Measurements from ENCODE around the gene TLE4.

Gene TLE4

DNA sequence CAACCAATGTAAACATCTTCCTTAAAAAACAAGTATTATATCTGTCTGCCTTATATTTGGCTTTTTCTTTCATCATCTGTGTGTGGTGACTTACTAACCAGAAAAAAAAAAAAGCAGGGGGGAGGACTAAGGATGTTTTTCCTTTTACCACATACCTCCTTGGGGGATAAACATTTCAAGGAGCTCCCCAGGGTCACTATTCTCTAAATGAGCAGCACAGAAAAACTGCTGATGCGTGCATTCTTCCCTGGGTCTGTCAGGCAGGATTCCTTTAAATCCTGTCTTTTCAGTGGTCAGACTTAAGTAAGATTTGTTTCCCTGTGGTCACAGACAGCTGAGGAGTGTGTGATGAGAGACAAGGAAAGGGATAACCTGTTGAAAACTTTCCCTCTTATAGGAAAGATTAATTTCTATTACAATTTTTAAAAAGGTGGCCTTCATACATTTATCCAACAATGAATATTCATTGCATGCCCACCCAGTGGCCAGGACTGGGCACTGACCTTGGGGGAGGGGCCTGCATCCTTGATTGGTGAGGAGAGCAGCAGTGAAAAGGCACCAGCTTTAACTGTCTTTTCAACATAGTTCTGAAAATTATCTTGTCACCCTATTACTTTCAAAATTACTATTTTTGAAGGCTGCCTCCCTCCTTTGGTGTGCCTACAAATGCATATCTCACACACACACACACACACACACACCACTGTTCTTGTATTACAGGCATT, 123.1 kb downstream of the TLE4 start:
- peak; percentile 92 for DNase-seq

DNA sequence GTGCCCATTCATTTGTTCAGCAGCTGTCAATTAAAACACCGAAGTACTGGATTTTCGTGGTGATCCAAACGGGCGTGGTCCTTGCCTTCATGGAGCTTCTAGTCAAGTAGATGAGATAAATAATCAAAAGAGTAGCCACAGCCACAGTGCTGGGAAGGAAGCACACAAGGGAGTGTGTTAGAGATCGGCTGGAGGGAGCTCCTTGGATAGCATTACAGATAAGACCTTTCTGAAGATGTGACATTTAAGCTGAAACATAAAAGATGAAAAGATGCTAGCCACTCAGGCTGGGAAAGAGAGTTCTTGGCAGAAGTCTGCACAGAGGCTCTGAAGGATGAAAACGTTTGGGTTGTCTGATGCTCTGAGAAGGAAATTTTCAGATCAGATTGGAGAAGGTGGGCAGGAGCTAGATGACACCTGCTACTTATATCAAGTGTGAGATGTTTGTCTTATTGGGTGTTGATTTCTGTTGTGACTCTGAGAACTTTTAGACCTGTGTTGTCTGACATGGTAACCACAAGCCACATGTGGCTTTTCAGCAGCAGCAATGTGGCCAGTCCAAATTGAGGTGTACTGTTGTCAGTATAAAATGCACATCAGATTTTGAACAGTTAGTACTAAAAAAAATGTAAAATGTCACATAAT, 123.9 kb downstream of the TLE4 start:
- DNase-seq: no peak

DNA sequence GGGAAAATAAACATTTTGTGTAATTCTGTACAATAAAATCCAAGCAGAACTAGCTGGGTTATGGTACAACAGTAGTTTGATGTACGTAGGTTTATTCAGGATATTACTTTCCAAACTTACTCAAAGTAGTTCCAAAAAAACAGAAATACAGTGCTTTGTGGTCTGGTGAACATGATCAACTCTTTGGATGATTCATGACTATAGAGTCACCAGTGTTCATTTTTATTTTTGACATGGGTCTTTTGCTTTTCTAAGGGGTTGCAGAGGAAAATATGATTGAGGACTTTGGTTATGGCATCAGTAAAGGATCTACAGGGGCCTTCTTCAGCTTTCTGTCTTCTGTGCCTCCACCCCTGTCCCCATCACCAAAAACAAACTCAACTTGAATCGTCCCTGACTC, 127.2 kb downstream of the TLE4 start:
- DNase-seq: no peak

DNA sequence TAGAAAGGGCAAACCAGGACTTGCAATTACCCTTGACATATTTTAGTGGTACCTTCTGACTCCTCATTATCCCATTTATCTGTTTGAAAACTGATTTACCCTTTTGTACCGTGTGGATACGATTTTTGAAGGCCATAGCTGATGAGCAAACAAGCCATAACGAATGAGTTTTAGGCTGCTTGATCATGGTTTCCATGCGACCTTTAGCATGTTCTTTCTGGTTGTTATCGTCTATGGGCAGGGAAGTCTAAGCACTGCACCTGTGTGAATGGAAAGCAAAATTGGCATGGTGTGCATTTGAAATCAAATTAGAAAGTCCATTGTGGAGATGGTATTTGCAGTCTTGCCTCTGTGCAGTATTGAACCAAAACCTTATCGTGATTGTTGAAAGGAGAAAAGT, 127.7 kb downstream of the TLE4 start:
- DNase-seq: no peak

DNA sequence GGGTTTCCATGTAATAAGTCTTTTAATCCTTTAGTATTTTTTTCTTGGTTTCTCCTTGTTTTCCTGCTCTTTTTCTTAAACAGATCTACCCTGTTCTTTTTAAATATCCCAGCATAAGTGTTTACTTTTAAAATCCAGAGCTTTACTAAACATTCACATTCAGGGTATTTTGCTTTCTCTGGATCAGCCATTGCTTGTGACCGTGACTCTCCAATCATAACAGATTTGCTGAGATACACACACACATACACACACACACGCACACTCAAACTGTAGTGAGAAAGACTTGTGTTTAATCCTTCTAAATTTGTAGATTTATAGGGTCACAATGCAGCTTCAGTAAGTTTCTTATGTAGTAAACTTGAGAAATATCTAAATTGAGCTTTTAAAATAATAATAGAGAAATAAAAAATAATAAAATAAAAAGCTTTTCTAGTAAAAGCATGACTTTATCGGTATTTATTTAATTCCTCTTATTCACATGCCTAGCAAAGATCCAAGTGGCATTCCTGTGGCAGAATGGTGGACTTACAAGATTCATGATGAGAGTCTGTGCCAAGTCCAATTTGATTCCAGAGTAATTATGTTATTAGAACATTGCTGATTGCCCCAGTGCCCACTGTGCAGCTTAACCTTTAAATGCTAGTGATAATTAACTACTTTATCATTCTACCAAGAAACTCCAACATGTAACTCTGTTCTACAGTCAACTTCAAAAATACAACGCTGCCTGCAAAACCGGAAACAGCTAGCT, 129.0 kb downstream of the TLE4 start:
- DNase-seq: no peak

DNA sequence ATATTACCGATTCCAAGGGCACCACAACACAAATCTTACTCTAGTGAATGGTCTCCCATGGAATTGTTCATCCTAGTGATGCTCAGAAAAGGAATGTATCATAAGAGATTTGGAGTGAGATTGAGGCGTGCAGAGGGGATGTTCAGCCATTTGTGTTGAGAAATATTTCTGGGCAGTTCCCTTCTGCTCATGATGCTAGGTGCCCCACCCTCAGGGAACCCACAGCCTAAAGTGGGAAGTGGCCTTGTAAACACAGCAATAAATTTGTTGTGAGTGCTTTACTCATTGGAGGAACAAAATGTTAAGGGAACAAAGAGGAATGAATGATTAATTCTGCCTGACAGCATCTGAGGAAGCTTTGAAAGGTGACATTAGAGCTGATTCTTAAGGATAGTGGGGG, 129.9 kb downstream of the TLE4 start:
- peak; percentile 53 for DNase-seq

DNA sequence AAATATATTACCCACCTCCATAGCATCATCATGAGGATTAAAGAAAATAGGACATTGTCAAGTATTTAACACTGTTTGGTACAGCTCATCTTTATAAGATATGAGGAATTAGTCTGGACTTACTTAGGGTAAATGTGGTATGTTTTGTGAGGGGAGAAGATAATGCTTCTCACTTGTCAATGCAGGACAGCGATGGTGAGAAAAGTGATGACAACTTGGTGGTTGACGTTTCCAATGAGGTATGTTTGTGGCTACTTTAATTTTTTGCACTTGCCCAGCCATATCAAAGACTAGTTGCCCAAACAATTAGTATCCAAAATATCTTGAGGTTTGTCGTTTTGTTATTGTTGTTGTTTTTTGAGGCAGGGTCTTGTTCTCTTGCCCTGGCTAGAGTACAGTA, 133.9 kb downstream of the TLE4 start:
- no peak for DNase-seq

DNA sequence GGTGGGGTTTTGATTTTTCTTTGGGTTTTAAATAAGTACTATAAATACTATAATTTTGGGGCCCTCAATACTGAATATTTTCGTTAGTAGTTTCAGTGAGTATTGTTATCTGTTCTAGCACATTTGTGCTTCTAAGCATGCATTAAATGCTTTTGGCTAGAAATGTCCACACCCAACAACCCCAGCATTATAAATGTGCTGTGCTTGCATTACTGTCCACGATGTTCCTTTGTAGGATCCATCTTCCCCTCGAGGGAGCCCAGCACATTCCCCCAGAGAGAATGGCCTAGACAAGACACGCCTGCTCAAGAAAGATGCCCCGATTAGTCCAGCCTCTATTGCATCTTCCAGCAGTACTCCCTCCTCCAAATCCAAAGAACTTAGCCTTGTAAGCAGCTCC, 134.7 kb downstream of the TLE4 start:
- DNase-seq: no peak

DNA sequence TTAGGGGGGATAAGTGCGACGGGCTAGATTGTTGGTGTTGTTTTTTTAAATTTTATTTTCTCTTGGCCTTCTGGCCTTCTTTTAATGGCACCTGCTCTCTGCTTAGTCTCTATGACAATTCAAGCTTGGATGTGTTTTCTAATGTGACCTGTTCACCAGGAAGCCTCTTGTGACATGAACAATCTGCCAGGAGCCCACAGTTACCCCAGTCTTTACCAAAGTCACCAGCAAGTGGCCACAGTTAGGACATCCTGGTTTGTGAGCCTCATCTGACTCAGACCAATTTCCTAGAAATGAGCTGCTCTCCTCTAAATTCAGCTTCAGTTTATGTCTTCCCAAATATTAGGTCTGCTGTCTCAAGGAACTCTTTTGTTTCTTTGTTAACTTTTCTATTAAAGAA, 135.8 kb downstream of the TLE4 start:
- no peak for DNase-seq

DNA sequence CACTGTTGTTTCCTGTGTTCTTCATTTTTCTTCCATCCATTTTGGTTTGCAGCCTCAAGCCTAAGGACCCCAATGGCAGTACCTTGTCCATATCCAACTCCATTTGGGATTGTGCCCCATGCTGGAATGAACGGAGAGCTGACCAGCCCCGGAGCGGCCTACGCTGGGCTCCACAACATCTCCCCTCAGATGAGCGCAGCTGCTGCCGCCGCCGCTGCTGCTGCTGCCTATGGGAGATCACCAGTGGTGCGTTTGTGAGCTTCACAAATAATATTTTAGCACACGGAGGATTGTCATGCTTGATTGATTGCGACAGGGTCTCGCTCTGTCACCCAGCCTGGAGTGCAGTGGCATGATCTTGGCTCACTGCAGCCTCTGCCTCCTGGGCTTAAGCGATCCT, 136.8 kb downstream of the TLE4 start:
- no peak for DNase-seq

DNA sequence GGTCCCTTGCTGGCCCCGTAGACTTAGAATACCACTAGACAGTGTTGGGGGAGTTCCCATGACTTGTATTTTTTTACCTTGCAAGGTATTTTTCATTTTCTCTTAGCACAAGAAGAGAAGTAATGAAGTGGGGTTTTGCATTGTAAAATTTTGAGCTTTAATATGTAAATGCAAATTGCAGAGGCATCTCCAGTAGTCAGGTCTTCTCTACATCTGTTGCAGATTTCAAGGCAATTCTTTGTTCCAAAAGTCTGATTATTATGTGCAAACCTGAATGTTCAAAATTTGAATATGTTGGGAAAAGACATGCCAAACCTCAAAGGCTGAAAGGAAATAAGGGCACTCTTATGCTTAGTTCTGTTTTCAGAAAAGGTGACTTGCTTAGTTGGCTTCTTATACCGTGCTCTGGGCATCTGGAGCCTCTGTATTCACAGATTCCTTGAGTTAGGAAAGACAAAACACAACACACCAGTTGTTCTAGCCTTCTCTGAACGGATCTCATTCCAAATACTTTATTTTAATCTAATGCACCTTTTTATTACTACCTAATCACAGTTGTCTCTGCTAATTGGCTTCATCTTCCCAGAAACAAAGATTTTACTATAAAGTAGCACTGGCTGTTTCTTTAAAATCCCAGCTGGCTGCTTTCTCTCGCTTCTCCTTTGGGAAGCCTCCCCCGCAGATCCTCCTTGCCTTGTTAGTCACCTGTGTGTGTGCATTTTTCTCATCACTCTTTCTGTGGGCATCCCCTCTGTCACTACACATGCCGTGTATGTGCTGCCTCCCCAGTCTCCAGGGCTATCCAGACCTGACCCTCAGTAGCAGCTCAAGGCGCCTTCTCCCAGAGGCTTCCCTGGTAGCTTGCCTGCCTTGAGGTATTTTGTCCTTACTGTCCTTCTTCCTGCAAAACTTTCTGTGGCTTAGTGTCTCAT, 138.2 kb downstream of the TLE4 start:
- DNase-seq: no peak

DNA sequence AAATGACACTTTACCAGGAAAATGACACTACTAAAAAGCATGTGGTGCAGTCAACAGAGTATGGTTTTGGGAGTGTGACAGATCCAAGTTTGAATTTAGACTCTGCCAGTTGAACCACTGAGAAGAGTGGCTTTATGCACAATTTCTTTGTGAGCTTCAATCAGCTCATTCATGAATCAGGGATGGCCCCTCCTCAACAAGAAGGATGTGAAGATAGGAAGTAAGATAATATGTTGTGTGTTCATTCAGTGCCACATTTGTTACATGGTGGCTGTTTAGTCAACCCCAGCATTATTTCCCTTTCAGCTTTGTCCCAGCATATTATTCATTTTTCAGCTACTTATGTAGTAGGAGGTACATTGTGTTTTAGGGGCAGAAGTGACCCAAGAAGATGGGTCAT, 140.1 kb downstream of the TLE4 start:
- no peak for DNase-seq

DNA sequence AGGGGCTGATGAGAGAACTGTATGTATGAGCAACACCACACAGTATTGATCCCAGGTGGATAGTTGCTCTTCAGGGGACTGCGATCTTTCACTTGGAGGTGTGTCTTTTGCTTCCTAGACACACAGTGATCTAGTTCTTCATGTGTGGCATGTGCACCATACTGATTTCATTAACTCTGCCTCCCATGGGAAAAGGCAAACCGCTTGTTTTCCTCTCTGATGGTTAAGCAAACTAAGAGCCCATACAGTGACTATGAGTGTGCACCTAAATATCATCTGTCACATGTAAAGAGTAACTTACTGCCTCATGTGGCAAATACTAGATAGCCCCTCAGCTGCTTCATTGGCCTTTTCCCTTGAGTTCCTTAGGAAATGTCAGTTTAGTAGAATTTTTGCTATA, 147.3 kb downstream of the TLE4 start:
- DNase-seq: no peak

DNA sequence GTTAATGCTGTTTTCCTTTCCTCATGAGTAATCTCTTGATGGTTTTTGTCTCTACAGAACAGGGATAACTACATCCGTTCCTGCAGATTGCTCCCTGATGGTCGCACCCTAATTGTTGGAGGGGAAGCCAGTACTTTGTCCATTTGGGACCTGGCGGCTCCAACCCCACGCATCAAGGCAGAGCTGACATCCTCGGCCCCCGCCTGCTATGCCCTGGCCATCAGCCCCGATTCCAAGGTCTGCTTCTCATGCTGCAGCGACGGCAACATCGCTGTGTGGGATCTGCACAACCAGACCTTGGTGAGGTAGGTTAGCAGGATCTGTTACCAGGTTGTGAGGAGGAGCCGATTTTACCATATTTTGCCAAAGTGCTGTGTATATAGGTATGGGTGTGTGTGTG, 148.2 kb downstream of the TLE4 start:
- DNase-seq: no peak

DNA sequence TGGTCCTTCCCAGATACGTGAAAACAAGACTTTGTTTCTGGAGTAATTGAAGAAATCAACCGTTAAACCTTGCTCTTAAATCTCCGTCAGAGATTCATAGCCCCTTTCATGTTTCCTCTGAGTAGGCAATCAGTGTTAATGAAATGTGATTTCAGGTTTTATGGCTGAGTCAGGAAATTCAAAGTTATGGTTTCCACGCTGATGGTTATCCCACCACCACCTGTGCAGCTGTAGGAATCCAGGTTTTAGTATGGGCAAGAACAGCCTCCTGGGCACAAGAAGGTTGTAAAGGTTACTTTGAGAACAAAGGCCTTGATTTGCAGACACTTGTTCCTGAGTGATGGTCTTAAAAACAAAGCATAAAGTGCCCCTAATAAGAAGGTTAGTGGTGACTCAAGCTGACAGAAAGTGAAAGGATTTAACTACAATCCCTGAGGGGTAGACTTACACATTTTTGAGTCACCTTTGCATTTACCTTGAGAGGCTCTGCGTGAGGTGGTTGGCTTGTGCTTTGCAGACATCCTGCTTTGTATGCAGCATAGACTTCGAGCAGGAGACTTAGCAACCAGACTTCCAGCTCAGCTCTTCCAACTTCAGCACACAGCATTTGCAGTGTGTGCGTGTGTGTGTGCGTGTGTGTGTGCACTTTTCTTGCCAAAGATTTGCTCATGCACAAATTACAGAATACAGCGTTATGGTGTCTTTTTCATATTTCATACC, 159.6 kb downstream of the TLE4 start:
- DNase-seq: no peak

DNA sequence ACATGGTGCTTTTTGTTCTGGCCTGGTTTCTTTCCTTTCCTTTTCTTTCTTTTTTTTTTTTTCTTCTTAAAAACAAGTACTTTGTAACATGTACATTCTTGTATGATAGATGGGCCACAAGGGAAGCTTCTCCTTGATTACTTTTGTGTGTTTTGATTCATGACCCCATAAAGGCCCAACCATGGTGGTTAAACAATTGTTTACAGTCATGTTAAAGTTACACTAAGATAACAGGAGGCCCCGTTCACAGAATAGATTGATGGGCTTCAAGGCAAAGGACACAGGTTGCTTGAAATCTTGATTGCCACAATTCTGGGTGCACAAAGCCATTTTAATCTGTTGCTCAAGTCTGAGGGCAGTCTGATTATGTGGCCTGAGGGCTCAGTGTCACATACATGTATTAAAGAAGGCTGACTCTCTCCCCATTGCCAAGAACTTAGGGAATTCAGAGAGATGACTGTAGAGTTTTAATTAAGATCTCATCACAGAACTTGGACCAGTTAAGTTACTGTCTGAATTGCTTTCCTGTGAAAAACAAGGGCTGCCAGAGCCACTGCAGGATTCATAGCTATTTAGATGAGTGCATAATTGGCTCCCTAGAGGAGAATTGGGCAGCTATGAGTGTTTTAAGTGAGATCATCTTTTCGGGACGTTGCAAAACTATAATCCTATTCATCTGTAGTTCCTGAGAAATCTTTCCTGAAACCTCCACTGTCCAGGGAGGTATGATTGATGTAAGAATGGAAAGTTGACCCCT, 163.4 kb downstream of the TLE4 start:
- DNase-seq: no peak

DNA sequence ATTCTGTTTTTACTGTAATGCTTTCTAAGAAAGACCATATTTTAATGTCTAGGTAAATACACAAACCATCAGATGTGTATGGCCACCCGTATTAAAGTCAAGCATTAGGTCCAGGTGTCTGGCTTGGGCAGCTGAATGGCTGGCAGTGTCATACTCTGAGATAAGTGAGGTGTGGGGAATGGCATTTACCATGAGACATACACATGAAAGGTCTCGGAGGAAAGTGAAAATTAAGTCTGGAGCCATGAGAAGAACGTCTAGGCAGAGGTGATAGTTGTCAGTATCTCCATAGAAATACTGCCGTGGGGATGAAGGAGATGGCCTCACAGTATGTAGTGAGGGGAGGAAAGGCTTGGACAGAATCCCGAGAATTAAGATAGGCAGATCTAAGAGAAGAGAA, 164.3 kb downstream of the TLE4 start:
- DNase-seq: no peak

DNA sequence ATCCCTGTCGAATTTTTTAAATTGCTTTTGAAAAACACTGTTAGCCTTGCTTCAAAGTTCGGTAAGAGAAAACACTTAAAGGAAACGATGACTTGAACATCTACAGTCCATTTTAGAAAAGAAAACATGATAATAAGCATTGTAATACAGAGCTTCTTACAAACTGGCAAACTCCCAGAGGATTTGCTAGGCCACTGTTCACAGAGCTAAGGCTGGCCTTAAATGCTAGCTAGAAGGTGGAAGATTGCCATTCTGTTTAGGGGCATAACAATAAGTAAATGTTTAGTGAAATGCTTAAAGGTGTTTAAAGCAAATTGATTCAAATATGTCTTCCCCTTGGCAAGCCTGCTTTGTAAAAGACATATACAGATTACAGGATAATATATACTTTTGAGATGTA, 169.6 kb downstream of the TLE4 start:
- DNase-seq: no peak

DNA sequence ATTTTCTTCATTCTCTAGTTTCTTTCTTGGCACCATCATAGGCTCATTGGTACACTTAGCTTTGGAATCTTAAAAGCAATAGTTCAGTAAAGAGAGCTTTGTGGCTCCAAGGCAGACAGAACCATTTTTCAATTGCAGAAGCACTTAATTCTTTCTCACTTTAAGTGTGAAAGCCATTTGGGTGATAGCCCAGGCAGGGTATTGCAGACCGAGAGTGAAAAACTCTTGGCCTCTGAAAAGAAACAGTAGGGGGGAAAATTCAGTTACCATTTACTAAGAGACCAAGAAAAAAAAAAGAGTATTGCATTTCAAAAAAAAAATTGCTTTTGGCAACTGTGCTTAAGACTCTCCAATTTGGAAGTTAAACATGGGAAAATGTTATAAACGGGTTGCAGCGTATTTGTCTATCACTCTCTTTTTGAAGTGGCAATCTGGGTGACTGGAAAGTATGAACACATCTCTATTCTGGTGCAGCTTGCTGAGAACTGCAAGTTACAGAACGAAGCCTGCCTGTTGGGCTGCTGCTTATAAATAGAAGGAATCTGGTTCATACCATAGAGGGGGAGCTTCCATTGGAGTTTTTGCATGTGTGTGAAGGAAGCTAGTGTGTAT, 170.5 kb downstream of the TLE4 start:
- no peak for DNase-seq

DNA sequence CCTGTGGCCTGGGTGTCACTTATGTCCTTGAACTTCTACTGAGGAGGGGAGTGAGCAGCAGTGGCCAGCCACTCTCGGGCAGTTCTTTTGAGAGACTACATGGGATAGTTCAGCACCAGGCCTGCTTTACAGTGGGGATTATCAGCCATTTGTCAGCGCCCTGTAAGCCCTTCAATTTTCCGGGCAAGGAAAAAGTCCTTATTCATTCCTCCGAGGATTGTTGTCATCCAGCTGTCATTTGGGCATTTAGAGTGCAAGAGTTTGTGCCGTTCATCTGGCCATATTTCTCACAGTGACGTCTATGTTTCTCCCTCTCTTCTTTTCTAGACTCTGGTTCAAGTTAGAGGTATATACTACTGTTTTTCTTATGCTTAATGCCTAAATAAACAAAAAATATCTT, 172.8 kb downstream of the TLE4 start:
- no peak for DNase-seq

DNA sequence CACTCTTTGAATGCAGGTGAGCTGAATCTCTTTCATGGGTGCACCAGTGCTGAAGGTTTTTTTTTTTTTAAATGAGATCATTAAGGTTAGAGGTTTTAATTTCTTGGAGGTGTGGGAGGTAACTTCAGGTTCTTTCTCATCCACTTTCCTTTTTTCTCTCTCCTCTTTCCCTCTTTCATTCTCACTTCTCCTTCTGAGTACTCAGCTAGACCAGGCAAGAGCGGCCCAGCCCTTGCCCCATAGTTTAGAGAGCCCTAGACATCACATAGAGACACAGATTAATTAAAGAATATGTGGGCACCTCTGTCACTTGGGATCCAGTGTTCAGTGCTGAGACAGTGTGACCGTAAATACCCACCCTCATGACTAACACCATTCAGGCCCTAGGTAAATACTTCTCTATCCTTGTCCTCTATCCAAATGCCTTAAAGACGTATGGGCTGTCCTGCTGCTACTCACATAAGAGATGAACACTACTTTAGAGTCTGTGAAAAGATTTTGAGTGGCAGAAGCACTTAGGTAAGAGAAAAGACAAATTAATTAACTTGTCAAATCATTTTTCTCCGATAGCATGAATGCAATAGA, 174.1 kb downstream of the TLE4 start:
- DNase-seq: no peak

Data from EL (cell line).